A549 (cell line): ENCODE data around the gene DMBT1. TPM values are rescaled to one million over a fixed set of nuclear protein-coding genes. Genes with fewer than 3 reads are reported as not detected.

Source experiments
- ATAC-seq, 2 experiments: fragments of 200-7000 bp in 1 of 2; fragments of >200 bp in 1 of 2; cut with Nextera tagmentation in 1 of 2; cut with Tn5 transposase in 1 of 2; 3 replicates each; pipeline versions ENCODE4 v1.8.0 to v1.9.1; 2018 to 2020; ENCODE audit warnings: mild to moderate bottlenecking in 1 of 2, moderate library complexity in 1 of 2
- CTCF ChIA-PET: fragments of 300-600 bp; sonication (Branson Sonifier 250); formaldehyde crosslinking; extraction: SDS; loops from one replicate; lab custom pipeline; 2021; ENCODE audit warnings: antibody characterized with exemption, inconsistent platforms; lab: Yijun Ruan, JAX
- POLR2A ChIA-PET: fragments of 350-600 bp; formaldehyde crosslinking; extraction: SDS; loops from one replicate; lab custom pipeline; 2021; ENCODE audit warnings: antibody characterized with exemption, inconsistent platforms; lab: Yijun Ruan, JAX
- DNase-seq, 2 experiments: peaks; one replicate each; pipeline versions ENCODE4 v3.0.0 to v3.0.0-alpha.2; 2011 to 2016; ENCODE audit warnings: low read depth in 1 of 2, low spot score in 1 of 2
- FAIRE-seq: peaks from 2 replicates; lab custom pipeline; 2011; peaks lifted over from hg19 to GRCh38; lab: Jason Lieb, UNC
- H3K27ac ChIP-seq, 2 experiments: fragments of >200 bp; sonication (Bioruptor Twin); formaldehyde crosslinking; 3 replicates each; pipeline ENCODE4 v1.5.1; 2016 to 2017
- H3K4me1 ChIP-seq: fragments of >200 bp; sonication (Bioruptor Twin); formaldehyde crosslinking; 3 replicates; pipeline ENCODE4 v1.6.1; 2016
- H3K4me2 ChIP-seq: fragments of >200 bp; sonication (Bioruptor Twin); formaldehyde crosslinking; 3 replicates; pipeline ENCODE4 v1.6.1; 2016
- H3K4me3 ChIP-seq: fragments of >200 bp; sonication (Bioruptor Twin); formaldehyde crosslinking; 3 replicates; pipeline ENCODE4 v1.5.1; 2016
- H3K9me3 ChIP-seq: fragments of >200 bp; sonication (Bioruptor Twin); formaldehyde crosslinking; 3 replicates; pipeline ENCODE4 v1.6.1; 2016
- BHLHE40 ChIP-seq: IDR thresholded peaks from 2 replicates; pipeline ENCODE4 v1.6.1; 2012; ENCODE audit warnings: low read depth, low read length, inconsistent platforms
- CTCF ChIP-seq: fragments of >200 bp; sonication (Bioruptor Twin); formaldehyde crosslinking; IDR thresholded peaks from 3 replicates; pipeline ENCODE4 v1.5.1; 2016
- EHMT2 ChIP-seq: fragments of 200-600 bp; sonication (generic); IDR thresholded peaks from 2 replicates; pipeline ENCODE4 v1.6.1; 2016; ENCODE audit warnings: antibody characterized with exemption, low read depth, mild to moderate bottlenecking, moderate library complexity
- FOSL2 ChIP-seq, 2 experiments: fragments of 450-650 bp in 1 of 2; fragments of >200 bp in 1 of 2; sonication (Bioruptor Twin) in 1 of 2; formaldehyde crosslinking; IDR thresholded peaks; 2 replicates each; pipeline versions ENCODE4 v1.5.0 to v1.6.1; 2016 to 2020; ENCODE audit warnings: mild to moderate bottlenecking in 1 of 2, moderate library complexity in 1 of 2
- FOXS1 ChIP-seq: fragments of 250-450 bp; sonication (Bioruptor Pico); IDR thresholded peaks from 2 replicates; pipeline ENCODE4 v1.5.0; 2020; ENCODE audit warnings: mild to moderate bottlenecking, moderate library complexity
- HEYL ChIP-seq: fragments of 250-450 bp; sonication (Bioruptor Pico); IDR thresholded peaks from 2 replicates; pipeline ENCODE4 v1.8.0; 2021; ENCODE audit warnings: mild to moderate bottlenecking, moderate library complexity
- HMGXB4 ChIP-seq: fragments of 250-450 bp; sonication (Bioruptor Pico); IDR thresholded peaks from 2 replicates; pipeline ENCODE4 v1.5.0; 2021; ENCODE audit warnings: mild to moderate bottlenecking, moderate library complexity, borderline replicate concordance
- HOXB5 ChIP-seq: fragments of 250-450 bp; sonication (Bioruptor Pico); IDR thresholded peaks from 2 replicates; pipeline ENCODE4 v1.5.0; 2020; ENCODE audit warnings: mild to moderate bottlenecking, moderate library complexity
- JUNB ChIP-seq: fragments of >200 bp; sonication (Bioruptor Twin); formaldehyde crosslinking; IDR thresholded peaks from 2 replicates; pipeline ENCODE4 v1.6.1; 2016
- MAFK ChIP-seq: fragments of 450-650 bp; IDR thresholded peaks from 2 replicates; pipeline ENCODE4 v1.6.1; 2014; ENCODE audit not compliant: partially characterized antibody
- MYC ChIP-seq: IDR thresholded peaks from 2 replicates; pipeline ENCODE4 v1.6.1; 2012; ENCODE audit warnings: mild to moderate bottlenecking, inconsistent platforms, low read length, improper control_type of control experiment, borderline replicate concordance
- NPAS2 ChIP-seq: fragments of 250-450 bp; sonication (Bioruptor Pico); IDR thresholded peaks from 2 replicates; pipeline ENCODE4 v1.8.0; 2022; ENCODE audit warnings: mild to moderate bottlenecking, moderate library complexity, borderline replicate concordance
- RARB ChIP-seq: fragments of 250-450 bp; sonication (Bioruptor Pico); IDR thresholded peaks from 2 replicates; pipeline ENCODE4 v1.8.0; 2021; ENCODE audit warnings: mild to moderate bottlenecking, moderate library complexity
- RFX5 ChIP-seq: fragments of 450-650 bp; IDR thresholded peaks from 2 replicates; pipeline ENCODE4 v1.7.1; 2014; ENCODE audit warnings: antibody characterized with exemption, mild to moderate bottlenecking, moderate library complexity
- SREBF2 ChIP-seq: fragments of 450-650 bp; IDR thresholded peaks from 2 replicates; pipeline ENCODE4 v1.6.1; 2014; ENCODE audit warnings: mild to moderate bottlenecking, moderate library complexity
- TP53 ChIP-seq: fragments of 250-450 bp; sonication (Bioruptor Pico); IDR thresholded peaks from 2 replicates; pipeline ENCODE4 v1.5.0; 2021; ENCODE audit warnings: mild to moderate bottlenecking, moderate library complexity
- ZC3H11A ChIP-seq: fragments of 450-650 bp; IDR thresholded peaks from 2 replicates; pipeline ENCODE4 v1.6.1; 2014; ENCODE audit warnings: antibody characterized with exemption, mild to moderate bottlenecking
- ZSCAN20 ChIP-seq: fragments of 250-450 bp; sonication (Bioruptor Pico); IDR thresholded peaks from 2 replicates; pipeline ENCODE4 v1.8.0; 2022; ENCODE audit warnings: mild to moderate bottlenecking, moderate library complexity
- WGBS: methylation state at CpG from one replicate; pipeline ENCODE4 v1.1.6; 2017; ENCODE audit errors: missing lambda C conversion rate; 5-methylcytosine and 5-hydroxymethylcytosine counted together
- polyA plus RNA-seq, 4 experiments: library from polyadenylated mRNA; depleted of rRNA in 3 of 4; stranded (reverse); fragments of >200 nt; fragmentation: RNase III in 1 of 4; extraction: RNeasy Plus Mini Kit Qiagen cat#74134 plus additional on column Dnase treatment in 1 of 4; gene quantifications; 2 replicates in 3 of 4; 3 replicates in 1 of 4; pipeline ENCODE4 v1.2.3, GENCODE V29; 2011 to 2017

DMBT1 gene
- polyA plus RNA-seq, 2 of the 4 experiments (the other 2 are of a cell fraction) = 0.01 to 0.03 TPM

- H3K9me3 ChIP-seq = no peaks in the 10 kb centered on the region
- DNase-seq (no peak), ATAC-seq (no peak), FAIRE-seq (no peak)
- no peak overlapping the region for H3K4me3 ChIP-seq
- 18% methylated on average over 5 of the region's 5 CpGs for WGBS
- CTCF ChIA-PET = interaction anchor here (0.6 to 2.1 kb wide), 3 partner anchors 15 to 27 kb away, joined by 3 to 8 read pairs (median 3); no protein-coding TSS in a partner anchor
- POLR2A ChIA-PET = no interaction called here
- no peaks in the 10 kb centered on the region for H3K4me1 ChIP-seq
- H3K27ac ChIP-seq = no peak overlapping the region
- TF ChIP-seq RARB (CRISPR knock-in tag) (no peak), HEYL (no peak), TP53 (CRISPR knock-in tag) (no peak), RFX5 (no peak), CTCF (no peak), MYC (no peak), HMGXB4 (CRISPR knock-in tag) (no peak), MAFK (no peak), EHMT2 (no peak), FOSL2 (IDR thresholded peaks at IDR 0.05) (no peak), FOSL2 (CRISPR knock-in tag; IDR thresholded peaks at IDR 0.05) (no peak), JUNB (no peak)
- H3K4me2 ChIP-seq = no peak overlapping the region
Measured at GRCh38 chr10:122663516-122664130, 103.1 kb downstream of the DMBT1 start.

- ChIA-PET POLR2A (no interaction called here), CTCF (no interaction called here)
- Histone ChIP-seq H3K4me3 (no peak overlapping the region), H3K9me3 (no peaks in the 10 kb centered on the region), H3K4me2 (no peak overlapping the region), H3K4me1 (no peaks in the 10 kb centered on the region), H3K27ac (no peak overlapping the region)
- no peak for ATAC-seq
- WGBS = 18% methylated on average over 8 of the region's 8 CpGs
- DNase-seq = no peak
- FAIRE-seq = no peak
- TF ChIP-seq ZC3H11A (no peak), CTCF (no peak), MYC (no peak), FOSL2 (IDR thresholded peaks at IDR 0.05) (no peak), FOSL2 (CRISPR knock-in tag; IDR thresholded peaks at IDR 0.05) (no peak), BHLHE40 (no peak)
Measured at GRCh38 chr10:122664501-122664900, 103.9 kb downstream of the DMBT1 start.

- no peak for TF ChIP-seq EHMT2
- no peak for TF ChIP-seq RFX5
- TF ChIP-seq FOXS1 = no peak
- no peak for TF ChIP-seq SREBF2
- no peak for TF ChIP-seq ZSCAN20 (CRISPR knock-in tag)
- TF ChIP-seq NPAS2 (CRISPR knock-in tag) = no peak
- TF ChIP-seq HOXB5 (CRISPR knock-in tag) = no peak
- TF ChIP-seq ZC3H11A = no peak
- TF ChIP-seq, all 56 proteins: peak for 0
- WGBS = 16% methylated on average over 7 of the region's 7 CpGs
- Histone ChIP-seq H3K4me2 (no peak overlapping the region), H3K27ac (no peak overlapping the region), H3K4me3 (no peak overlapping the region), H3K4me1 (no peaks in the 10 kb centered on the region), H3K9me3 (no peaks in the 10 kb centered on the region)
- ATAC-seq (no peak), FAIRE-seq (no peak), DNase-seq (no peak)
- CTCF ChIA-PET = interaction anchor here (1.4 kb wide), 1 partner anchor 16 kb away, joined by 4 read pairs; no protein-coding TSS in a partner anchor
- POLR2A ChIA-PET = no interaction called here
Measured at GRCh38 chr10:122665329-122665860, 104.8 kb downstream of the DMBT1 start.
